Measurements from ENCODE around the gene RSKR. TPM values are rescaled to one million over a fixed set of nuclear protein-coding genes. Genes with fewer than 3 reads are reported as not detected.

The RSKR gene
- total and polyA plus RNA-seq, 2 experiments from 2014 or later: 2.8 to 16.2 TPM

- no peaks in the 10 kb centered on the region for H3K27me3 ChIP-seq
- DNase-seq (ENCODE audit: low read depth in 1 of 2, low spot score in 1 of 2): no peak
- no peaks in the 10 kb centered on the region for H3K9me3 ChIP-seq (ENCODE audit: low read depth)
- H3K27ac ChIP-seq: no peak overlapping the region
- no peak for TF ChIP-seq CTCF (IDR thresholded peaks at IDR 0.05; ENCODE audit: low read depth, low read length)
- H3K4me1 ChIP-seq (ENCODE audit: low read depth): no peaks in the 10 kb centered on the region
- peaks cover 46% of the 10 kb centered on the region for H3K36me3 ChIP-seq
- H3K4me3 ChIP-seq: no peak overlapping the region
Measured at GRCh38 chr17:28626818-28627217, 12.8 kb upstream of the RSKR start.

- peaks cover 53% of the 10 kb centered on the region for H3K36me3 ChIP-seq
- DNase-seq (ENCODE audit: low read depth in 1 of 2, low spot score in 1 of 2): no peak
- H3K4me3 ChIP-seq: no peak overlapping the region
- no peaks in the 10 kb centered on the region for H3K9me3 ChIP-seq (ENCODE audit: low read depth)
- no peak for TF ChIP-seq CTCF (IDR thresholded peaks at IDR 0.05; ENCODE audit: low read depth, low read length)
- no peaks in the 10 kb centered on the region for H3K4me1 ChIP-seq (ENCODE audit: low read depth)
- no peaks in the 10 kb centered on the region for H3K27me3 ChIP-seq
- H3K27ac ChIP-seq: no peak overlapping the region
Measured at GRCh38 chr17:28624148-28624547, 10.2 kb upstream of the RSKR start.

GRCh38 chr17:28623696-28624095 is 9.7 kb upstream of the RSKR start:
- Histone ChIP-seq H3K36me3 (peaks cover 57% of the 10 kb centered on the region), H3K4me1 (ENCODE audit: low read depth) (no peaks in the 10 kb centered on the region), H3K9me3 (ENCODE audit: low read depth) (no peaks in the 10 kb centered on the region), H3K27ac (no peak overlapping the region), H3K4me3 (no peak overlapping the region), H3K27me3 (no peaks in the 10 kb centered on the region)
- DNase-seq (ENCODE audit: low read depth in 1 of 2, low spot score in 1 of 2): no peak
- no peak for TF ChIP-seq CTCF (IDR thresholded peaks at IDR 0.05; ENCODE audit: low read depth, low read length)

GRCh38 chr17:28622186-28622585 is 8.2 kb upstream of the RSKR start:
- Histone ChIP-seq H3K36me3 (peaks cover 71% of the 10 kb centered on the region), H3K9me3 (ENCODE audit: low read depth) (no peaks in the 10 kb centered on the region), H3K4me3 (no peak overlapping the region)

GRCh38 chr17:28620010-28620409 is 6.0 kb upstream of the RSKR start:
- H3K4me1 ChIP-seq (ENCODE audit: low read depth): no peaks in the 10 kb centered on the region
- peaks cover 87% of the 10 kb centered on the region for H3K36me3 ChIP-seq
- no peak for DNase-seq (ENCODE audit: low read depth in 1 of 2, low spot score in 1 of 2)
- no peaks in the 10 kb centered on the region for H3K9me3 ChIP-seq (ENCODE audit: low read depth)
- H3K27ac ChIP-seq: no peak overlapping the region
- TF ChIP-seq CTCF (IDR thresholded peaks at IDR 0.05; ENCODE audit: low read depth, low read length): no peak
- no peak overlapping the region for H3K4me3 ChIP-seq
- H3K27me3 ChIP-seq: no peaks in the 10 kb centered on the region

More at GRCh38 chr17:28622186-28622585, 8.2 kb upstream of the RSKR start:
- Histone ChIP-seq H3K27me3 (no peaks in the 10 kb centered on the region), H3K4me1 (ENCODE audit: low read depth) (no peaks in the 10 kb centered on the region), H3K27ac (no peak overlapping the region)
- no peak for DNase-seq (ENCODE audit: low read depth in 1 of 2, low spot score in 1 of 2)
- TF ChIP-seq CTCF (IDR thresholded peaks at IDR 0.05; ENCODE audit: low read depth, low read length): no peak

- H3K27me3 ChIP-seq: no peaks in the 10 kb centered on the region
- H3K27ac ChIP-seq: no peak overlapping the region
- H3K9me3 ChIP-seq (ENCODE audit: low read depth): no peaks in the 10 kb centered on the region
- no peaks in the 10 kb centered on the region for H3K4me1 ChIP-seq (ENCODE audit: low read depth)
- H3K36me3 ChIP-seq: peaks cover 88% of the 10 kb centered on the region
- TF ChIP-seq CTCF (IDR thresholded peaks at IDR 0.05; ENCODE audit: low read depth, low read length): no peak
- no peak for DNase-seq (ENCODE audit: low read depth in 1 of 2, low spot score in 1 of 2)
- H3K4me3 ChIP-seq: no peak overlapping the region
Measured at GRCh38 chr17:28618464-28618863, 4.5 kb upstream of the RSKR start.
